Gastrocnemius medialis (tissue), 4 donors: ENCODE data around the gene ACBD6.

Experiments
- CTCF ChIP-seq, 5 experiments: fragments of 450-650 bp in 3 of 5; fragments of 200-600 bp in 2 of 5; sonication (generic) in 2 of 5; IDR thresholded peaks in 4 of 5; conservative IDR thresholded peaks in 1 of 5; 1 replicate in 4 of 5; 2 replicates in 1 of 5; pipeline ENCODE4 v1.5.1; 2016 to 2019; ENCODE audit warnings: antibody characterized with exemption in 5 of 5, mild to moderate bottlenecking in 3 of 5, moderate library complexity in 3 of 5
- POLR2A ChIP-seq, 2 donors: fragments of 450-650 bp; IDR thresholded peaks; one replicate each; pipeline ENCODE4 v1.6.1; 2017; ENCODE audit warnings: antibody characterized with exemption in 2 of 2, mild to moderate bottlenecking in 2 of 2, moderate library complexity in 2 of 2

DNA sequence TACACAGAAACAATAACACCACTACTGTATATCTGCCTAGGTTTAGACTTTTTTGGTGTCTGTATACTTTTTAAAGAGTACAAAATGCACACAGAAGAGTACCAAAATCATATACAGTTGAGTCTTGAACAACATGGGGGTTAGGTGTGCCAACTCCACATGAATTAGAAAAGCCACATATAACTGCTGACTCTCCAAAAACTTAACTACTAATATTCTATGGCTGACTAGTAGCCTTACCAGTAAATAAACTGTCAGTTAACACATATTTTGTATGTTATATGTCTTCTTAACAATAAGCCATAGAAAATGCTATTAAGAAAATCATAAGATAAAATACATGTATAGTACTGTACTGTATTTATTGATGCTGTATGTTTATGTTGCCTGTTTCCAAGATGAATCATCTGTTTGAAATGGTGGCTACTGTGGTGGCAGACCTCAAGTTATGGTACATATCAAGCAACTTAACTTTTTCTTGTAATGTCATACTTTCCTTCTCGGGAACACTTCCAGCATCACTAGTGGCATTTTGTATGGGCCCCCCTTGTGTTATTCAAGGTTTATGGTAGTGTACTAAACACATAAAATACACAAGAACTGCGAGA, 201.1 kb downstream of the ACBD6 start:
- TF ChIP-seq CTCF (IDR thresholded peaks at IDR 0.05 in 4 of 5, conservative IDR thresholded peaks at IDR 0.05 in 1 of 5): no peak
- no peak for TF ChIP-seq POLR2A (IDR thresholded peaks at IDR 0.05)
